Fibroblast of lung (primary cell): ENCODE measurements around the gene SNCG. TPM values are rescaled to one million over a fixed set of nuclear protein-coding genes. Genes with fewer than 3 reads are reported as not detected.
"Not testable (repeated sequence)": the region's sequence is repeated elsewhere in the genome, so short reads cannot be mapped to it uniquely, and the experiment has no call there.

ENCODE experiments used
- DNase-seq, 2 donors: peaks; one replicate each; pipeline versions ENCODE4 v3.0.0 to v3.0.0-alpha.2; 2010; ENCODE audit warnings: low read depth in 2 of 2
- H2AFZ ChIP-seq: 2 replicates; pipeline ENCODE4 v1.5.1; 2012; ENCODE audit warnings: low read length, control low read depth, inconsistent platforms
- H3K27ac ChIP-seq: 2 replicates; pipeline ENCODE4 v1.5.1; 2011; ENCODE audit warnings: low read length, control low read depth; ENCODE audit not compliant: insufficient read depth
- H3K27me3 ChIP-seq: 2 replicates; pipeline ENCODE4 v1.5.1; 2011; ENCODE audit warnings: mild to moderate bottlenecking, low read length; ENCODE audit not compliant: control insufficient read depth, insufficient read depth
- H3K36me3 ChIP-seq: 2 replicates; pipeline ENCODE4 v1.5.1; 2011; ENCODE audit warnings: low read length; ENCODE audit not compliant: control insufficient read depth, insufficient read depth
- H3K4me1 ChIP-seq: 2 replicates; pipeline ENCODE4 v1.5.1; 2011; ENCODE audit warnings: low read length; ENCODE audit not compliant: control insufficient read depth, insufficient read depth; ENCODE audit errors: extremely low read depth
- H3K4me2 ChIP-seq: 2 replicates; pipeline ENCODE4 v1.5.1; 2011; ENCODE audit warnings: low read length, control low read depth; ENCODE audit not compliant: insufficient read depth; ENCODE audit errors: extremely low read depth
- H3K4me3 ChIP-seq, 4 experiments: fragments of 200-600 bp in 1 of 4; sonication (generic) in 1 of 4; replicated peaks in 1 of 4; 2 replicates each; pipeline ENCODE4 v1.5.1; 2011 to 2016; ENCODE audit warnings: low read length in 4 of 4, low read depth in 3 of 4, mild to moderate bottlenecking in 3 of 4, control low read depth in 2 of 4, inconsistent platforms in 1 of 4, mixed read lengths in 1 of 4; ENCODE audit not compliant: insufficient read depth in 1 of 4; ENCODE audit errors: control extremely low read depth in 1 of 4
- H3K79me2 ChIP-seq: 2 replicates; pipeline ENCODE4 v1.5.1; 2012; ENCODE audit warnings: mild to moderate bottlenecking, low read length, inconsistent platforms; ENCODE audit not compliant: control insufficient read depth, insufficient read depth
- H3K9ac ChIP-seq: 2 replicates; pipeline ENCODE4 v1.5.1; 2011; ENCODE audit warnings: mild to moderate bottlenecking, low read length, control low read depth; ENCODE audit not compliant: insufficient read depth
- H3K9me3 ChIP-seq: 2 replicates; pipeline ENCODE4 v1.5.1; 2012; ENCODE audit warnings: low read depth, low read length; ENCODE audit not compliant: control insufficient read depth, insufficient read depth
- H4K20me1 ChIP-seq: 2 replicates; pipeline ENCODE4 v1.5.1; 2011; ENCODE audit warnings: low read length; ENCODE audit not compliant: control insufficient read depth, insufficient read depth; ENCODE audit errors: extremely low read depth
- EZH2 ChIP-seq: IDR thresholded peaks from 2 replicates; pipeline ENCODE4 v1.5.1; 2012; ENCODE audit warnings: low read length, control low read depth, mild to moderate bottlenecking; ENCODE audit errors: missing control alignments
- polyA plus RNA-seq, 2 donors: library from polyadenylated mRNA; depleted of rRNA in 1 of 2; stranded (reverse) in 1 of 2; unstranded in 1 of 2; fragments of >200 nt; gene quantifications; 2 replicates each; pipeline ENCODE4 v1.2.1, GENCODE V29; 2011 to 2012; ENCODE audit warnings: missing spikeins in 1 of 2
- total RNA-seq: library from RNA; depleted of rRNA; stranded (reverse); fragments of >200 nt; gene quantifications from 2 replicates; pipeline ENCODE4 v1.2.1, GENCODE V29; 2014
- TF ChIP-seq, protein P1 (sequence below), 2 donors: IDR thresholded peaks in 1 of 2; conservative IDR thresholded peaks in 1 of 2; 1 replicate in 1 of 2; 2 replicates in 1 of 2; pipeline ENCODE4 v1.5.1; 2011 to 2012; ENCODE audit warnings: low read length in 2 of 2, control low read depth in 1 of 2, inconsistent platforms in 1 of 2, low read depth in 1 of 2, mild to moderate bottlenecking in 1 of 2

SNCG gene
- total and polyA plus RNA-seq, 2 donors (not counting 1 experiment from before 2014, with no cell fraction given) = 21.3 to 34.4 TPM

DNA sequence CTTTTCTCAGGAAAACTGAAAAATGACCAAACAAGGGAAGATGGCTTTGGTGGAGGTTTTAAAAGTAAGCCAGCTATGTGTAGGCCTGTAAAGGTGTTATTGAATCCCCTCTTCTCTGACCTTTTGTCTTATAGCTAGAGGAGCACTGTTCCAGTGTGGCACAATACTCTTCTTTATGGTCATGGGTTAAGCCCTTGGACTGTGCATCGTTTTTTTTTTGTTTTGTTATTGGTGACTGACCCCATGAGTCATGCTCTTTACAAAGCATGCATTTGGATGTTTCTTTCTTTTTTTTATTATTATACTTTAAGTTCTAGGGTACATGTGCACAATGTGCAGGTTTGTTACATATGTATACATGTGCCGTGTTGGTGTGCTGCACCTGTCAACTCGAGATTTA is 42.1 kb downstream of the SNCG start:
- H3K4me3 ChIP-seq = no peak overlapping the region
- DNase-seq = peak; percentile 9 to 63
- H4K20me1 ChIP-seq = no peaks in the 10 kb centered on the region
- no peaks in the 10 kb centered on the region for H3K4me1 ChIP-seq
- H3K9ac ChIP-seq = no peak overlapping the region
- H3K9me3 ChIP-seq = no peaks in the 10 kb centered on the region
- no peak overlapping the region for H3K4me2 ChIP-seq
- no peaks in the 10 kb centered on the region for H3K36me3 ChIP-seq
- TF ChIP-seq, protein P1, sequence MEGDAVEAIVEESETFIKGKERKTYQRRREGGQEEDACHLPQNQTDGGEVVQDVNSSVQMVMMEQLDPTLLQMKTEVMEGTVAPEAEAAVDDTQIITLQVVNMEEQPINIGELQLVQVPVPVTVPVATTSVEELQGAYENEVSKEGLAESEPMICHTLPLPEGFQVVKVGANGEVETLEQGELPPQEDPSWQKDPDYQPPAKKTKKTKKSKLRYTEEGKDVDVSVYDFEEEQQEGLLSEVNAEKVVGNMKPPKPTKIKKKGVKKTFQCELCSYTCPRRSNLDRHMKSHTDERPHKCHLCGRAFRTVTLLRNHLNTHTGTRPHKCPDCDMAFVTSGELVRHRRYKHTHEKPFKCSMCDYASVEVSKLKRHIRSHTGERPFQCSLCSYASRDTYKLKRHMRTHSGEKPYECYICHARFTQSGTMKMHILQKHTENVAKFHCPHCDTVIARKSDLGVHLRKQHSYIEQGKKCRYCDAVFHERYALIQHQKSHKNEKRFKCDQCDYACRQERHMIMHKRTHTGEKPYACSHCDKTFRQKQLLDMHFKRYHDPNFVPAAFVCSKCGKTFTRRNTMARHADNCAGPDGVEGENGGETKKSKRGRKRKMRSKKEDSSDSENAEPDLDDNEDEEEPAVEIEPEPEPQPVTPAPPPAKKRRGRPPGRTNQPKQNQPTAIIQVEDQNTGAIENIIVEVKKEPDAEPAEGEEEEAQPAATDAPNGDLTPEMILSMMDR (conservative IDR thresholded peaks at IDR 0.05 in 1 of 2, IDR thresholded peaks at IDR 0.05 in 1 of 2; ENCODE audit: low read depth in 1 of 2, low read length in 2 of 2) = no peak
- TF ChIP-seq EZH2 = no peak
- H3K79me2 ChIP-seq = no peaks in the 10 kb centered on the region
- H3K27me3 ChIP-seq = no peaks in the 10 kb centered on the region
- H3K27ac ChIP-seq = no peak overlapping the region
- no peak overlapping the region for H2AFZ ChIP-seq

DNA sequence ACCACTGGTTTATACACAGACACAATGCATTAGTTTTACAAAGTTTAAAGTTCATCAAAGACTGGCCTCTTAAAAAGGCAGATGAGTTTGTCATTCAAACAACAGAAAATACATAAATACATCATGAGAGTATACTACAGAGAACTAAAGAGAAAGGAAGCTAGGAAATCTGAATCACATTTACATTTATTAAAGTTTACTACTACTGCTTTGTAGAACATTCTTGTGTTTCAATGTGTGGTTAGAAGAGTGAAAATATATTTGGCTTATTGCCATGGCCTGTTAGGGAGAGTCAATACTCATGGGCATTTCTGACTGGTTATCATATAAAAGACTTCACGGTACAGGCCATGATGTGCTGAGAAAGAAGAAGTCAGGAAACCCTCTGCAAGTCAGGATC is 48.7 kb downstream of the SNCG start:
- not testable (repeated sequence) for H3K9me3 ChIP-seq, H3K27me3 ChIP-seq, H4K20me1 ChIP-seq, H3K9ac ChIP-seq, H2AFZ ChIP-seq, H3K4me2 ChIP-seq, H3K4me1 ChIP-seq, H3K79me2 ChIP-seq, H3K27ac ChIP-seq, H3K4me3 ChIP-seq, H3K36me3 ChIP-seq
- DNase-seq = peak; percentile 28 to 31

DNA sequence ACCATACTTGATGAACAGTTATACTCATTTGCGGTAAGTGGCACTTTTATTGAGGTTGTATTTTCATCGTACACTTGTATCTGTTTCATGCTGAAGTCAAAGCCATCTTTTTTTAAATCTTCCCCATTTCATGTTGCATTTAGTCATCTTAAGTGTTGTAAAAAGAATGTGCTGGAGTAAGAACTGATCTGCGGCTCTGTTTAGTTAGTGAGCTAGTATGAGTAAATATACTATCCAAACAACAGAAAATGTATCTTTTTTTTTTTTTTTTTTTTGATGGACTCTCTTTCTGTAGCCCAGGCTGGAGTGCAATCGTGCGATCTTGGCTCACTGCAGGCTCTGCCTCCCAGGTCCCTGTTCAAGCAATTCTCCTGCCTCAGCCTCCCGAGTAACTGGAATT is 49.3 kb downstream of the SNCG start:
- not testable (repeated sequence) for H3K79me2 ChIP-seq

DNA sequence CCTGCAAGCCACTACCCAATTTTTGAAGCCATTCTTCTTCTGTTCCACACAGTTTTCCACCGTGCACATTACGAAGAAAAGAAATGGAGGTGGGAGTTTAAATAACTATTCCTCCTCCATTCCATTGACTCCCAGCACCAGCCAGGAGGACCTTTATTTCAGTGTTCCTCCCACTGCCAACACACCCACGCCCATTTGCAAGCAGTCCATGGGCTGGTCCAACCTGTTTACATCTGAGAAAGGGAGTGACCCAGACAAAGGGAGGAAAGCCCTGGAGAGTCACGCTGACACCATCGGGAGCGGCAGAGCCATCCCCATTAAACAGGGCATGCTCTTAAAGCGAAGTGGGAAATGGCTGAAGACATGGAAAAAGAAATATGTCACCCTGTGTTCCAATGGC is 49.9 kb downstream of the SNCG start:
- H3K27ac ChIP-seq, DNase-seq, H3K4me1 ChIP-seq: not testable (repeated sequence)

More for the DNA sequence above, 49.3 kb downstream of the SNCG start:
- H3K4me3 ChIP-seq, H4K20me1 ChIP-seq, H3K9me3 ChIP-seq, H2AFZ ChIP-seq, H3K4me1 ChIP-seq, DNase-seq, H3K4me2 ChIP-seq, H3K27ac ChIP-seq, H3K27me3 ChIP-seq, H3K36me3 ChIP-seq, H3K9ac ChIP-seq: not testable (repeated sequence)

DNA sequence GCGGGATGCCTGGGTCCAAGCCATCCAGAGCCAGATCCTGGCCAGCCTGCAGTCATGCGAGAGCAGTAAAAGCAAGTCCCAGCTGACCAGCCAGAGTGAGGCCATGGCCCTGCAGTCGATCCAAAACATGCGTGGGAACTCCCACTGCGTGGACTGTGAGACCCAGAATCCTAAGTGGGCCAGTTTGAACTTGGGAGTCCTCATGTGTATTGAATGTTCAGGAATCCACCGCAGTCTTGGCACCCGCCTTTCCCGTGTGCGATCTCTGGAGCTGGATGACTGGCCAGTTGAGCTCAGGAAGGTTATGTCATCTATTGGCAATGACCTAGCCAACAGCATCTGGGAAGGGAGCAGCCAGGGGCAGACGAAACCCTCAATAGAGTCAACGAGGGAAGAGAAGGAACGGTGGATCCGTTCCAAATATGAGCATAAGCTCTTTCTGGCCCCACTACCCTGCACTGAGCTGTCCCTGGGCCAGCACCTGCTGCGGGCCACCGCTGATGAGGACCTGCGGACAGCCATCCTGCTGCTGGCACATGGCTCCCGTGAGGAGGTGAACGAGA is 50.8 kb downstream of the SNCG start:
- H3K27me3 ChIP-seq, DNase-seq, H3K4me3 ChIP-seq, H3K9ac ChIP-seq, H3K9me3 ChIP-seq, H3K4me1 ChIP-seq, H3K27ac ChIP-seq, H3K79me2 ChIP-seq, H3K4me2 ChIP-seq, H4K20me1 ChIP-seq, H3K36me3 ChIP-seq, H2AFZ ChIP-seq: not testable (repeated sequence)

More for the DNA sequence above, 49.9 kb downstream of the SNCG start:
- not testable (repeated sequence) for H3K27me3 ChIP-seq, H4K20me1 ChIP-seq, H2AFZ ChIP-seq, H3K9me3 ChIP-seq, H3K4me2 ChIP-seq, H3K79me2 ChIP-seq, H3K9ac ChIP-seq, H3K36me3 ChIP-seq, H3K4me3 ChIP-seq
